MCF 10A (cell line): ENCODE data around the gene TMCO6. TPM values are rescaled to one million over a fixed set of nuclear protein-coding genes. Genes with fewer than 3 reads are reported as not detected.
"Not testable (repeated sequence)": the region's sequence is repeated elsewhere in the genome, so short reads cannot be mapped to it uniquely, and the experiment has no call there.

ENCODE experiments used
- Bru-seq: library from RNA; stranded (reverse); fragments of 400-500 nt; gene quantifications from one replicate; lab custom pipeline; 2021; lab: Mats Ljungman, UMichigan
- BruChase-seq, 2 experiments: library from RNA; stranded (reverse); fragments of 400-500 nt; gene quantifications; one replicate each; lab custom pipeline; 2021; lab: Mats Ljungman, UMichigan
- BruUV-seq: library from RNA; stranded (reverse); fragments of 400-500 nt; replicated peaks from 2 replicates; lab custom pipeline; 2021; lab: Mats Ljungman, UMichigan
- CTCF ChIA-PET: fragments of 300-600 bp; sonication (Branson Sonifier 250); formaldehyde crosslinking; extraction: SDS; loops from one replicate; lab custom pipeline; 2021; ENCODE audit warnings: antibody characterized with exemption, inconsistent platforms; lab: Yijun Ruan, JAX
- POLR2A ChIA-PET: fragments of 300-600, 350-650 bp; sonication (Branson Sonifier 250); formaldehyde crosslinking; extraction: SDS; loops from one replicate; lab custom pipeline; 2020; ENCODE audit warnings: antibody characterized with exemption, inconsistent platforms; lab: Yijun Ruan, JAX
- DNase-seq: peaks from one replicate; pipeline ENCODE4 v3.0.0-alpha.2; 2018; ENCODE audit not compliant: unreplicated experiment
- H3K27ac Mint-ChIP-seq: one replicate; pipeline ENCODE4 v1.8.0; 2022; ENCODE audit warnings: mild to moderate bottlenecking, low read depth, mixed read lengths; ENCODE audit not compliant: unreplicated experiment
- H3K27me3 Mint-ChIP-seq: one replicate; pipeline ENCODE4 v1.8.0; 2022; ENCODE audit warnings: mixed read lengths; ENCODE audit not compliant: insufficient read depth, unreplicated experiment
- H3K36me3 Mint-ChIP-seq: one replicate; pipeline ENCODE4 v1.8.0; 2022; ENCODE audit warnings: mild to moderate bottlenecking, moderate library complexity, mixed read lengths; ENCODE audit not compliant: insufficient read depth, unreplicated experiment
- H3K4me1 Mint-ChIP-seq: one replicate; pipeline ENCODE4 v1.8.0; 2022; ENCODE audit warnings: mixed read lengths; ENCODE audit not compliant: insufficient read depth, unreplicated experiment
- H3K4me3 Mint-ChIP-seq: one replicate; pipeline ENCODE4 v1.8.0; 2022; ENCODE audit warnings: mild to moderate bottlenecking, moderate library complexity, mixed read lengths; ENCODE audit not compliant: unreplicated experiment
- H3K9me3 Mint-ChIP-seq: one replicate; pipeline ENCODE4 v1.8.0; 2022; ENCODE audit warnings: mixed read lengths; ENCODE audit not compliant: unreplicated experiment
- intact Hi-C: fragments of 100-400 bp; cut with micrococcal nuclease; formaldehyde crosslinking; loops from 2 replicates; pipeline ENCODE4 v1.14.1; 2022
- long read RNA-seq: library from polyadenylated mRNA; stranded (forward); transcript quantifications from one replicate; pipeline ENCODE4 v2.0.0, GENCODE V29; 2022
- total RNA-seq: library from RNA; stranded (reverse); gene quantifications from 2 replicates; pipeline ENCODE4 v1.2.3, GENCODE V29; 2022
- TF ChIP-seq, protein P1 (sequence below): fragments of 200-600 bp; IDR thresholded peaks from one replicate; pipeline ENCODE4 v1.8.0; 2022; ENCODE audit warnings: antibody characterized with exemption, mild to moderate bottlenecking; ENCODE audit not compliant: unreplicated experiment

The TMCO6 gene
- total RNA-seq (15.7 and 17.2 TPM in 2 replicates), Bru-seq, nascent RNA (percentile 56 among the genes with signal in this experiment), BruChase-seq, experiment 1, labeled RNA remaining after a 6-hour chase (percentile 56 among the genes with signal in this experiment), BruChase-seq, experiment 2, labeled RNA remaining after a 2-hour chase (percentile 59 among the genes with signal in this experiment)
- long read RNA-seq, transcript TMCO6-203 (12 exons, 1,887 nt): major isoform, 9 of 13 reads
- long read RNA-seq, partial matches to known transcripts: 1 of 13 reads
- long read RNA-seq, other reads (novel, unspliced or antisense): 3 of 13 reads

DNA sequence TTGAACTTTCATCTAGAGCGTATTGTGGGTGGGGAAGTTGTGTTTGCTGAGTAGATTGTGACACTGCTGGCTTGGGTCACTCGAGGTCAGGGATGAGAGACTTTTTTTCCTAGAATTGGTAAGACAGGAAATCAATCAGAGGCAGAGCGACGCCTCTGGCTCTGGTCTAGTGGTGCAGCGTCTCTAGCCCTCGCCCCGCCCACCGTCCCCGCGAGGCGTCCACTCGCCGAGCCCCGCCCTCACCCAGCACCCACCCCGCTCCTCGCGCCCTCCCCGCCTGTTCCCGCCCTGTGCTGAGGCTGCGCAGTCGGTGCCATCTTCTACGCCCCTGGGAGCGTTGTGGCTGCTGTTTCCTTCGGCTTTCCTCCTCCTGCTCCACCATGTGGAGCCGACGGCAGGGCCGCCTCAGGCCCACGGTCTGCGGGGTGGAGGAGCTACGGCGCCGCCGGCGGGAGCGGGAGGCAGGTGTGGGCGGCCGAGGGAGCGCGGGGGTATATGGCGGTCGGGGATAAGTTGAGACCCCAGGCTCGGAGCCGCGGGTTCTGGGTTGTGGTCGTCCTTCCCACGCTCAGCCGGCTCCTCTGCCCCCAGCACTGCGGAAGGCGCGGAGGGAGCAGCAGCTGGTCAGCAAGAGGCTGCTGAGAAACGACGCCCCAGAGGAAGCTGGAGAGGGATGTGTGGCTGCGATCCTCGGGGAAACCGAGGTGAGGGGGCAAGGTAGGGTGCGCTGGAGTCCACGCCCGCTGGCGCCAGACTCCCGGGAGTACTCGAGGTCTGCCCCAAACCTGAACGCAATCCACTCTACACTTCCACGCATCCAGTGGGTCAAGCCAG, at the start of gene TMCO6:
TSS of gene TMCO6 (plus strand) at position 304 of the 834 bp plus-strand sequence. CDS start at position 381, 77 bp downstream.
- no peaks in the 10 kb centered on the region for H3K9me3 Mint-ChIP-seq
- intact Hi-C loops: loop anchor here (1.0 to 2.0 kb wide), 5 partner anchors 32 to 267 kb away; partner anchors contain the start of genes APBB3, EIF4EBP3 and SLC35A4
- CTCF ChIA-PET: interaction anchor here (0.5 to 2.4 kb wide), 28 partner anchors 8 to 538 kb away, joined by 3 to 29 read pairs (median 4); partner anchors contain the start of genes APBB3, EIF4EBP3, IK and NDUFA2
- peaks cover 14% of the 10 kb centered on the region for H3K36me3 Mint-ChIP-seq
- peak within 1 kb of the TSS; percentile 83 for H3K4me3 Mint-ChIP-seq
- peak; percentile 99 for DNase-seq
- POLR2A ChIA-PET: interaction anchor here (0.7 to 11.2 kb wide), 34 partner anchors 8 to 403 kb away, joined by 3 to 143 read pairs (median 5); partner anchors contain the start of genes ANKHD1, APBB3, EIF4EBP3 and HARS1
- no peaks in the 10 kb centered on the region for H3K27me3 Mint-ChIP-seq
- peaks cover 36% of the 10 kb centered on the region for H3K4me1 Mint-ChIP-seq
- H3K27ac Mint-ChIP-seq: peak within 1 kb of the TSS; percentile 92
- no TSS peak for BruUV-seq
- TF ChIP-seq, protein P1, sequence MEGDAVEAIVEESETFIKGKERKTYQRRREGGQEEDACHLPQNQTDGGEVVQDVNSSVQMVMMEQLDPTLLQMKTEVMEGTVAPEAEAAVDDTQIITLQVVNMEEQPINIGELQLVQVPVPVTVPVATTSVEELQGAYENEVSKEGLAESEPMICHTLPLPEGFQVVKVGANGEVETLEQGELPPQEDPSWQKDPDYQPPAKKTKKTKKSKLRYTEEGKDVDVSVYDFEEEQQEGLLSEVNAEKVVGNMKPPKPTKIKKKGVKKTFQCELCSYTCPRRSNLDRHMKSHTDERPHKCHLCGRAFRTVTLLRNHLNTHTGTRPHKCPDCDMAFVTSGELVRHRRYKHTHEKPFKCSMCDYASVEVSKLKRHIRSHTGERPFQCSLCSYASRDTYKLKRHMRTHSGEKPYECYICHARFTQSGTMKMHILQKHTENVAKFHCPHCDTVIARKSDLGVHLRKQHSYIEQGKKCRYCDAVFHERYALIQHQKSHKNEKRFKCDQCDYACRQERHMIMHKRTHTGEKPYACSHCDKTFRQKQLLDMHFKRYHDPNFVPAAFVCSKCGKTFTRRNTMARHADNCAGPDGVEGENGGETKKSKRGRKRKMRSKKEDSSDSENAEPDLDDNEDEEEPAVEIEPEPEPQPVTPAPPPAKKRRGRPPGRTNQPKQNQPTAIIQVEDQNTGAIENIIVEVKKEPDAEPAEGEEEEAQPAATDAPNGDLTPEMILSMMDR: peak; percentile 78

DNA sequence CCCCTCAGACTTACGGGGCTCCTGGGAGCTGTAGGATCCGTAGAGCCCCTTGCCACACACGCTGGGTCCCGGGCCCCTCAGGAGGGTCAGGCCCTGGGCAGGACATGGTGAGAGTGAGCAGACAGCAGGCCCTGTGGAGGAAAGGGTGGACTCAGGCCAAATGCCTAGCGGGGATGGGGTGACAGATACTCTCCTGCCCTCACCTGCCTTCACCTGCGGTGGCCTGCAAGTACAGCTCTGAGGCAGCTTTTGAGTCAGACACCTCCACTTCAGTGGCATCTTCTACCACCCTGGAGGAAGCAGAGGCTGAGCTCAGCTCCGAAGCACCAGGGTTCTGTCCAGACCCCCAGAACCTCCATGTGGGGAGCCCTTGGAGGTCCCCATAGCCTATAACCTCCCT, 48.4 kb upstream of the TMCO6 start:
- H3K36me3 Mint-ChIP-seq: no peaks in the 10 kb centered on the region
- TF ChIP-seq, protein P1: no peak
- no TSS peak for BruUV-seq
- no peak overlapping the region for H3K4me3 Mint-ChIP-seq
- ChIA-PET POLR2A (interaction anchor here (1.5 to 4.3 kb wide), 3 partner anchors 26 to 57 kb away, joined by 3 to 19 read pairs (median 5); partner anchors contain the start of genes APBB3, IK, NDUFA2 and SLC35A4), CTCF (interaction anchor here (0.7 to 2.0 kb wide), 3 partner anchors 10 to 43 kb away, joined by 3 to 8 read pairs (median 4); partner anchors contain the start of gene CD14)
- no peaks in the 10 kb centered on the region for H3K27me3 Mint-ChIP-seq
- peaks cover 18% of the 10 kb centered on the region for H3K4me1 Mint-ChIP-seq
- peak overlapping the region; percentile 51 for H3K27ac Mint-ChIP-seq
- intact Hi-C loops: no loop called here
- H3K9me3 Mint-ChIP-seq: no peaks in the 10 kb centered on the region
- peak; percentile 66 for DNase-seq

- intact Hi-C loops: no loop called here
- ChIA-PET POLR2A (interaction anchor here (0.8 to 4.3 kb wide), 5 partner anchors 16 to 56 kb away, joined by 3 to 19 read pairs (median 4); partner anchors contain the start of genes APBB3, CD14, IK and NDUFA2), CTCF (interaction anchor here (0.6 to 0.7 kb wide), 6 partner anchors 17 to 458 kb away, joined by 3 read pairs; partner anchors contain the start of gene ZMAT2)
- no peaks in the 10 kb centered on the region for H3K9me3 Mint-ChIP-seq
- BruUV-seq: no TSS peak
- TF ChIP-seq, protein P1: no peak
- H3K27me3 Mint-ChIP-seq: no peaks in the 10 kb centered on the region
- H3K4me1 Mint-ChIP-seq: peaks cover 21% of the 10 kb centered on the region
- no peak overlapping the region for H3K4me3 Mint-ChIP-seq
- no peaks in the 10 kb centered on the region for H3K36me3 Mint-ChIP-seq
- no peak overlapping the region for H3K27ac Mint-ChIP-seq
- DNase-seq: peak; percentile 81
Measured at GRCh38 chr5:140591747-140592372, 47.4 kb upstream of the TMCO6 start.

GRCh38 chr5:140593070-140593469, 46.2 kb upstream of the TMCO6 start:
- H3K36me3 Mint-ChIP-seq, H3K4me3 Mint-ChIP-seq, BruUV-seq, CTCF ChIA-PET, intact Hi-C loops, H3K27me3 Mint-ChIP-seq, H3K27ac Mint-ChIP-seq, H3K9me3 Mint-ChIP-seq: not testable (repeated sequence)
- peaks cover 21% of the 10 kb centered on the region for H3K4me1 Mint-ChIP-seq
- POLR2A ChIA-PET: interaction anchor here (0.6 to 1.1 kb wide), 2 partner anchors 14 to 360 kb away, joined by 3 read pairs; no protein-coding TSS in a partner anchor
- peak; percentile 77 for DNase-seq
